Right cardiac atrium (tissue), 5 donors: ENCODE results near the gene PPP1R9A. TPM values are rescaled to one million over a fixed set of nuclear protein-coding genes. Genes with fewer than 3 reads are reported as not detected.

Experiments used
- ATAC-seq, 2 donors: fragments of 200-7000 bp; cut with Tn5 transposase; one replicate each; pipeline versions ENCODE4 v1.8.0 to v1.9.1; 2020; ENCODE audit warnings: moderate library complexity in 2 of 2, mild to moderate bottlenecking in 1 of 2
- DNase-seq, 3 donors: peaks; one replicate each; pipeline ENCODE4 v3.0.0-alpha.2; 2020
- H3K27ac ChIP-seq: one replicate; pipeline ENCODE4 v1.5.1; 2013; ENCODE audit warnings: mild to moderate bottlenecking, low read length, control low read depth, moderate library complexity
- H3K27me3 ChIP-seq: one replicate; pipeline ENCODE4 v1.6.1; 2013; ENCODE audit not compliant: control insufficient read depth, insufficient read depth
- H3K4me1 ChIP-seq: one replicate; pipeline ENCODE4 v1.6.1; 2013; ENCODE audit warnings: low read length; ENCODE audit not compliant: control insufficient read depth, insufficient read depth
- H3K4me3 ChIP-seq: one replicate; pipeline ENCODE4 v1.5.1; 2013; ENCODE audit warnings: low read length, control low read depth
- H3K9me3 ChIP-seq: one replicate; pipeline ENCODE4 v1.6.1; 2013; ENCODE audit warnings: low read length; ENCODE audit not compliant: control insufficient read depth
- WGBS: extraction: QIAGEN DNeasy Blood & Tissue Kit; methylation state at CpG from one replicate; pipeline ENCODE4 v1.1.7; 2013; 5-methylcytosine and 5-hydroxymethylcytosine counted together
- intact Hi-C, 4 donors: fragments of 100-400 bp; cut with DNase I; formaldehyde crosslinking; loops; one replicate each; pipeline versions ENCODE4 v1.11.0 to v1.14.0; 2022 to 2023
- long read RNA-seq, 4 donors: library from polyadenylated mRNA; unstranded; transcript quantifications; one replicate each; pipeline ENCODE4 v2.0.0, GENCODE V29; 2020 to 2021
- polyA plus RNA-seq: library from polyadenylated mRNA; stranded (reverse); fragments of 200-250 nt; gene quantifications from one replicate; pipeline ENCODE4 v1.2.3, GENCODE V29; 2013
- total RNA-seq, 4 donors: library from RNA; stranded (reverse); fragmentation: NEBNext Ultra II Directional; extraction: Animal tissue kit (Norgen Biotek cat#: 25700); gene quantifications; one replicate each; pipeline ENCODE4 v1.2.1, GENCODE V29; 2021
- donor health status: healthy with polysubstance abuse.
- donor health status: DM: no; HTN: yes; CAD: no.
- donor health status: DM: no; HTN: no; CAD: no.
- donor health status: DM: no; HTN: yes; CAD: no; lungs with severe emphysema.
- donor health status: DM: yes; HTN: yes; CAD: no.

PPP1R9A gene
- total RNA-seq (10 to 100 TPM; 24.6 to 37.3 (median 30.0) TPM), polyA plus RNA-seq (3.7 TPM)
- long read RNA-seq, donor 1, partial matches to known transcripts = 6 of 16 reads
- long read RNA-seq, donor 1, other reads (novel, unspliced or antisense) = 9 of 16 reads
- long read RNA-seq, donor 2, partial matches to known transcripts = 1 of 6 reads
- long read RNA-seq, donor 2, other reads (novel, unspliced or antisense) = 5 of 6 reads
- long read RNA-seq, donor 3, partial matches to known transcripts = 37 of 63 reads
- long read RNA-seq, donor 3, other reads (novel, unspliced or antisense) = 26 of 63 reads
- long read RNA-seq, donor 4, partial matches to known transcripts = 4 of 12 reads
- long read RNA-seq, donor 4, other reads (novel, unspliced or antisense) = 8 of 12 reads

- ATAC-seq = peak; percentile 75 to 85
- Histone ChIP-seq H3K4me3 (peak within 1 kb of the TSS; percentile 87), H3K27ac (peak within 1 kb of the TSS; percentile 85), H3K9me3 (no peaks in the 10 kb centered on the region), H3K4me1 (no peaks in the 10 kb centered on the region), H3K27me3 (no peaks in the 10 kb centered on the region)
- DNase-seq = peak; percentile 17 to 72 (median 67)
- intact Hi-C loops = no loop called here
- 20% methylated on average over 36 of the region's 36 CpGs for WGBS
Measured at GRCh38 chr7:94907026-94907810, at the start of gene PPP1R9A. TSS of gene PPP1R9A (plus strand) at chr7:94907594. CDS start at chr7:94910114, 2,520 bp downstream.

- DNase-seq (no peak), ATAC-seq (no peak)
- no peaks in the 10 kb centered on the region for H3K27me3 ChIP-seq
- no peaks in the 10 kb centered on the region for H3K9me3 ChIP-seq
- H3K4me1 ChIP-seq = no peaks in the 10 kb centered on the region
- no peak overlapping the region for H3K27ac ChIP-seq
- intact Hi-C loops = no loop called here
- H3K4me3 ChIP-seq = no peak overlapping the region
Measured at GRCh38 chr7:94871132-94871531, 36.3 kb upstream of the PPP1R9A start.

GRCh38 chr7:94873239-94873638 is 34.2 kb upstream of the PPP1R9A start:
- no peak for ATAC-seq

GRCh38 chr7:94874036-94874785 is 33.2 kb upstream of the PPP1R9A start:
- intact Hi-C loops = no loop called here
- Histone ChIP-seq H3K27ac (no peak overlapping the region), H3K9me3 (peaks cover 2% of the 10 kb centered on the region), H3K4me1 (no peaks in the 10 kb centered on the region), H3K4me3 (no peak overlapping the region), H3K27me3 (no peaks in the 10 kb centered on the region)
- DNase-seq (no peak), ATAC-seq (no peak)
- WGBS = 90% methylated on average over 5 of the region's 5 CpGs

More at GRCh38 chr7:94873239-94873638, 34.2 kb upstream of the PPP1R9A start:
- intact Hi-C loops = no loop called here
- no peak for DNase-seq
- Histone ChIP-seq H3K9me3 (peaks cover 2% of the 10 kb centered on the region), H3K4me3 (no peak overlapping the region), H3K27ac (no peak overlapping the region), H3K27me3 (no peaks in the 10 kb centered on the region), H3K4me1 (no peaks in the 10 kb centered on the region)
- 91% methylated on average over 3 of the region's 3 CpGs for WGBS

GRCh38 chr7:94875201-94875600 is 32.2 kb upstream of the PPP1R9A start:
- DNase-seq (no peak), ATAC-seq (no peak)
- Histone ChIP-seq H3K9me3 (peaks cover 2% of the 10 kb centered on the region), H3K27me3 (no peaks in the 10 kb centered on the region), H3K4me1 (no peaks in the 10 kb centered on the region), H3K4me3 (no peak overlapping the region), H3K27ac (no peak overlapping the region)
- intact Hi-C loops = no loop called here

- Histone ChIP-seq H3K4me3 (no peak overlapping the region), H3K27ac (no peak overlapping the region), H3K4me1 (no peaks in the 10 kb centered on the region), H3K9me3 (peaks cover 2% of the 10 kb centered on the region), H3K27me3 (no peaks in the 10 kb centered on the region)
- intact Hi-C loops = no loop called here
- DNase-seq (no peak), ATAC-seq (no peak)
- 92% methylated on average over 11 of the region's 11 CpGs for WGBS
Measured at GRCh38 chr7:94877731-94878670, 29.4 kb upstream of the PPP1R9A start.

GRCh38 chr7:94882891-94883290 is 24.5 kb upstream of the PPP1R9A start:
- H3K4me1 ChIP-seq = no peaks in the 10 kb centered on the region
- intact Hi-C loops = no loop called here
- 65% methylated on average over 2 of the region's 2 CpGs for WGBS
- ATAC-seq (no peak), DNase-seq (no peak)
- H3K4me3 ChIP-seq = no peak overlapping the region
- peaks cover under 1% of the 10 kb centered on the region for H3K9me3 ChIP-seq
- no peak overlapping the region for H3K27ac ChIP-seq
- H3K27me3 ChIP-seq = no peaks in the 10 kb centered on the region

- peaks cover 2% of the 10 kb centered on the region for H3K4me1 ChIP-seq
- ATAC-seq (no peak), DNase-seq (no peak)
- no peak overlapping the region for H3K27ac ChIP-seq
- intact Hi-C loops = no loop called here
- H3K27me3 ChIP-seq = no peaks in the 10 kb centered on the region
- no peak overlapping the region for H3K4me3 ChIP-seq
- H3K9me3 ChIP-seq = no peaks in the 10 kb centered on the region
- 93% methylated on average over 1 of the region's 1 CpG for WGBS
Measured at GRCh38 chr7:94883616-94884015, 23.8 kb upstream of the PPP1R9A start.

- ATAC-seq (peak; percentile 57 to 74), DNase-seq (no peak)
- Histone ChIP-seq H3K9me3 (no peaks in the 10 kb centered on the region), H3K27me3 (no peaks in the 10 kb centered on the region), H3K4me1 (peaks cover 2% of the 10 kb centered on the region), H3K4me3 (no peak overlapping the region), H3K27ac (no peak overlapping the region)
- WGBS = 21% methylated on average over 5 of the region's 5 CpGs
- intact Hi-C loops = no loop called here
Measured at GRCh38 chr7:94888551-94888950, 18.8 kb upstream of the PPP1R9A start.

GRCh38 chr7:94888995-94889523 is 18.3 kb upstream of the PPP1R9A start:
- Histone ChIP-seq H3K27ac (peak overlapping the region; percentile 37), H3K9me3 (no peaks in the 10 kb centered on the region), H3K27me3 (no peaks in the 10 kb centered on the region), H3K4me1 (peaks cover 2% of the 10 kb centered on the region), H3K4me3 (no peak overlapping the region)
- DNase-seq = no peak
- 41% methylated on average over 2 of the region's 2 CpGs for WGBS
- no peak for ATAC-seq
- intact Hi-C loops = no loop called here
